HEK293 (cell line): ENCODE measurements around the gene PARD6B.

Experiments used
- CTCF ChIA-PET: fragments of 350-600 bp; formaldehyde crosslinking; extraction: SDS; loops from one replicate; lab custom pipeline; 2021; ENCODE audit warnings: antibody characterized with exemption; lab: Yijun Ruan, JAX
- POLR2A ChIA-PET: fragments of 300-600 bp; formaldehyde crosslinking; extraction: SDS; loops from one replicate; lab custom pipeline; 2020; ENCODE audit warnings: antibody characterized with exemption, inconsistent platforms; lab: Yijun Ruan, JAX
- H3K27ac ChIP-seq: fragments of 200-500 bp; sonication (Bioruptor generic); 2 replicates; pipeline ENCODE4 v1.5.1; 2014; ENCODE audit warnings: low read depth, low read length, control low read depth, inconsistent platforms; ENCODE audit errors: extremely low read depth
- H3K36me3 ChIP-seq, 2 experiments: fragments of 200-500 bp in 1 of 2; sonication (Bioruptor generic) in 1 of 2; 1 replicate in 1 of 2; 2 replicates in 1 of 2; pipeline ENCODE4 v1.5.1; 2014 to 2017; ENCODE audit warnings: inconsistent platforms in 2 of 2, low read length in 2 of 2; ENCODE audit not compliant: control insufficient read depth in 2 of 2, insufficient read depth in 1 of 2
- H3K4me1 ChIP-seq: fragments of 200-500 bp; sonication (Bioruptor generic); 2 replicates; pipeline ENCODE4 v1.5.1; 2014; ENCODE audit warnings: mild to moderate bottlenecking, low read length, inconsistent platforms; ENCODE audit not compliant: control insufficient read depth, insufficient read depth
- H3K4me3 ChIP-seq: 2 replicates; pipeline ENCODE4 v1.5.1; 2011; ENCODE audit warnings: low read depth, mild to moderate bottlenecking, control low read depth, low read length, moderate library complexity
- H3K9me3 ChIP-seq: fragments of 200-500 bp; sonication (Bioruptor generic); 2 replicates; pipeline ENCODE4 v1.5.1; 2014; ENCODE audit warnings: low read depth, low read length, inconsistent platforms; ENCODE audit not compliant: control insufficient read depth, insufficient read depth
- KLF1 ChIP-seq: fragments of 450-650 bp; formaldehyde crosslinking; IDR thresholded peaks from 2 replicates; pipeline ENCODE4 v1.5.1; 2016; ENCODE audit warnings: missing biosample characterization, missing genetic modification characterization
- OSR2 ChIP-seq: fragments of 450-650 bp; formaldehyde crosslinking; IDR thresholded peaks from 2 replicates; pipeline ENCODE4 v1.5.1; 2016; ENCODE audit warnings: missing biosample characterization, missing genetic modification characterization
- TCF7L2 ChIP-seq: IDR thresholded peaks from 2 replicates; pipeline ENCODE4 v1.6.1; 2011; ENCODE audit warnings: low read depth, mild to moderate bottlenecking, inconsistent platforms, low read length, moderate library complexity, borderline replicate concordance
- ZEB2 ChIP-seq: fragments of 450-650 bp; formaldehyde crosslinking; IDR thresholded peaks from 2 replicates; pipeline ENCODE4 v1.5.1; 2016; ENCODE audit warnings: missing biosample characterization, missing genetic modification characterization
- ZNF19 ChIP-seq: fragments of 450-650 bp; formaldehyde crosslinking; IDR thresholded peaks from 2 replicates; pipeline ENCODE4; 2016; ENCODE audit warnings: missing biosample characterization, missing genetic modification characterization, low read depth
- ZNF2 ChIP-seq: fragments of 450-650 bp; formaldehyde crosslinking; IDR thresholded peaks from 2 replicates; pipeline ENCODE4 v1.5.1; 2016; ENCODE audit warnings: missing biosample characterization, missing genetic modification characterization
- ZNF211 ChIP-seq: fragments of 450-650 bp; formaldehyde crosslinking; IDR thresholded peaks from 2 replicates; pipeline ENCODE4 v1.5.1; 2016; ENCODE audit warnings: low read depth, missing biosample characterization, missing genetic modification characterization
- ZNF302 ChIP-seq: fragments of 450-650 bp; formaldehyde crosslinking; IDR thresholded peaks from 2 replicates; pipeline ENCODE4 v1.5.1; 2016; ENCODE audit warnings: missing biosample characterization, missing genetic modification characterization, low read depth
- ZNF394 ChIP-seq: fragments of 450-650 bp; formaldehyde crosslinking; IDR thresholded peaks from 2 replicates; pipeline ENCODE4 v1.5.1; 2016; ENCODE audit warnings: missing biosample characterization, missing genetic modification characterization, mild to moderate bottlenecking, moderate library complexity, borderline replicate concordance
- ZNF529 ChIP-seq: fragments of 450-650 bp; formaldehyde crosslinking; IDR thresholded peaks from 2 replicates; pipeline ENCODE4 v1.5.1; 2017; ENCODE audit warnings: missing genetic modification characterization, missing biosample characterization; ENCODE audit not compliant: insufficient replicate concordance
- ZNF626 ChIP-seq: fragments of 450-650 bp; sonication (Bioruptor Pico); formaldehyde crosslinking; IDR thresholded peaks from 2 replicates; pipeline ENCODE4 v1.5.1; 2018; ENCODE audit warnings: missing biosample characterization, missing genetic modification characterization, inconsistent platforms
- ZNF701 ChIP-seq: fragments of 450-650 bp; formaldehyde crosslinking; IDR thresholded peaks from 2 replicates; pipeline ENCODE4 v1.5.1; 2016; ENCODE audit warnings: missing biosample characterization, missing genetic modification characterization
- ZNF776 ChIP-seq: fragments of 450-650 bp; formaldehyde crosslinking; IDR thresholded peaks from 2 replicates; pipeline ENCODE4 v1.5.0; 2017; ENCODE audit warnings: missing biosample characterization, missing genetic modification characterization, borderline replicate concordance
- ZSCAN30 ChIP-seq: fragments of 450-650 bp; IDR thresholded peaks from 2 replicates; pipeline ENCODE4 v1.5.1; 2018; ENCODE audit warnings: missing biosample characterization, mild to moderate bottlenecking, missing genetic modification characterization, moderate library complexity
- TF ChIP-seq, protein P1 (sequence below): fragments of 450-650 bp; formaldehyde crosslinking; IDR thresholded peaks from 2 replicates; pipeline ENCODE4 v1.5.1; 2016; ENCODE audit warnings: missing biosample characterization, missing genetic modification characterization, borderline replicate concordance
- TF ChIP-seq, protein P2 (sequence below): fragments of 450-650 bp; formaldehyde crosslinking; IDR thresholded peaks from 2 replicates; pipeline ENCODE4 v1.5.1; 2016; ENCODE audit warnings: missing biosample characterization, missing genetic modification characterization, borderline replicate concordance
- TF ChIP-seq, protein P3 (sequence below): fragments of 450-650 bp; formaldehyde crosslinking; IDR thresholded peaks from 2 replicates; pipeline ENCODE4 v1.5.1; 2016; ENCODE audit warnings: missing biosample characterization, missing genetic modification characterization
- TF ChIP-seq, protein P4 (sequence below): fragments of 450-650 bp; formaldehyde crosslinking; IDR thresholded peaks from 2 replicates; pipeline ENCODE4 v1.5.1; 2016; ENCODE audit warnings: missing biosample characterization, missing genetic modification characterization
- TF ChIP-seq, protein P5 (sequence below): fragments of 450-650 bp; formaldehyde crosslinking; IDR thresholded peaks from 2 replicates; pipeline ENCODE4 v1.5.1; 2017; ENCODE audit warnings: missing biosample characterization, missing genetic modification characterization

PARD6B gene

DNA sequence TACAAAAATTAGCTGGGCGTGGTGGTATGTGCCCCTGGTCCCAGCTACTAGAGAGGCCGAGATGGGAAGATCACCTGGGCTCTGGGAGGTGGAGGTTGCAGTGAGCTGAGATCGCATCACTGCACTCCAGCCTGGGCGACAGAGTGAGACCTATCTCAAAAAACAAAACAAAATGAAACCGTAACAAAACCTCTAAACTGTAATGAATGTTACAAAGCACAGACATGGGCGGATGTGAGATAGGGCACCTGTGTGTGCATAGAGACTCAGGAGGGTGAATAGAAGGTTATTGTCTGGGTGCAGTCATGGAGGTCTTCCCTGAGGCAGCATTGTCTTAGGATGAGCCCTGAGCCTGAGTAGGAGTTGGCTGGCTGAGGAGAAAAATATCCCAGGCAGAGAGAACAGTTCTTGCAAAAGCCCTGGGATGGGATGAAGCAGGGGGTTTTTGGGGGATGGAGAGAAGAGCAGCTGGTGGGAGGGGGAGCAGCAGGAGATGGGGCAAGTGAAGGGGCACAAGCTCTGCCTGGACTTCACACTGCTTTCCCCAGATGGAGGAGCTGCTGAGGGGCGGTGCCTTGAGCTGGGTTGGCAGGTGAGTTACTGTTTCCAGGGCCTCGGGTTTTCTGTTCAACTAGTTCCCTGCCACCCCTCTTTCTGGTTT, 68.6 kb downstream of the PARD6B start:
- Histone ChIP-seq H3K4me1 (peaks cover 2% of the 10 kb centered on the region; the same call in 1 of the 2 replicates), H3K4me3 (no peak overlapping the region), H3K36me3 (no peaks in the 10 kb centered on the region), H3K27ac (no peak overlapping the region), H3K9me3 (no peaks in the 10 kb centered on the region)
- POLR2A ChIA-PET = no interaction called here
- CTCF ChIA-PET = no interaction called here
- no peak for TF ChIP-seq ZNF302 (tag by site-specific recombination)
- TF ChIP-seq ZNF2 (tag by site-specific recombination) = no peak
- no peak for TF ChIP-seq ZNF19
- TF ChIP-seq, protein P1, sequence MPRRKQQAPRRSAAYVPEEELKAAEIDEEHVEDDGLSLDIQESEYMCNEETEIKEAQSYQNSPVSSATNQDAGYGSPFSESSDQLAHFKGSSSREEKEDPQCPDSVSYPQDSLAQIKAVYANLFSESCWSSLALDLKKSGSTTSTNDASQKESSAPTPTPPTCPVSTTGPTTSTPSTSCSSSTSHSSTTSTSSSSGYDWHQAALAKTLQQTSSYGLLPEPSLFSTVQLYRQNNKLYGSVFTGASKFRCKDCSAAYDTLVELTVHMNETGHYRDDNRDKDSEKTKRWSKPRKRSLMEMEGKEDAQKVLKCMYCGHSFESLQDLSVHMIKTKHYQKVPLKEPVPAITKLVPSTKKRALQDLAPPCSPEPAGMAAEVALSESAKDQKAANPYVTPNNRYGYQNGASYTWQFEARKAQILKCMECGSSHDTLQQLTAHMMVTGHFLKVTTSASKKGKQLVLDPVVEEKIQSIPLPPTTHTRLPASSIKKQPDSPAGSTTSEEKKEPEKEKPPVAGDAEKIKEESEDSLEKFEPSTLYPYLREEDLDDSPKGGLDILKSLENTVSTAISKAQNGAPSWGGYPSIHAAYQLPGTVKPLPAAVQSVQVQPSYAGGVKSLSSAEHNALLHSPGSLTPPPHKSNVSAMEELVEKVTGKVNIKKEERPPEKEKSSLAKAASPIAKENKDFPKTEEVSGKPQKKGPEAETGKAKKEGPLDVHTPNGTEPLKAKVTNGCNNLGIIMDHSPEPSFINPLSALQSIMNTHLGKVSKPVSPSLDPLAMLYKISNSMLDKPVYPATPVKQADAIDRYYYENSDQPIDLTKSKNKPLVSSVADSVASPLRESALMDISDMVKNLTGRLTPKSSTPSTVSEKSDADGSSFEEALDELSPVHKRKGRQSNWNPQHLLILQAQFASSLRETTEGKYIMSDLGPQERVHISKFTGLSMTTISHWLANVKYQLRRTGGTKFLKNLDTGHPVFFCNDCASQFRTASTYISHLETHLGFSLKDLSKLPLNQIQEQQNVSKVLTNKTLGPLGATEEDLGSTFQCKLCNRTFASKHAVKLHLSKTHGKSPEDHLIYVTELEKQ (tag by site-specific recombination) = no peak
- TF ChIP-seq, protein P2, sequence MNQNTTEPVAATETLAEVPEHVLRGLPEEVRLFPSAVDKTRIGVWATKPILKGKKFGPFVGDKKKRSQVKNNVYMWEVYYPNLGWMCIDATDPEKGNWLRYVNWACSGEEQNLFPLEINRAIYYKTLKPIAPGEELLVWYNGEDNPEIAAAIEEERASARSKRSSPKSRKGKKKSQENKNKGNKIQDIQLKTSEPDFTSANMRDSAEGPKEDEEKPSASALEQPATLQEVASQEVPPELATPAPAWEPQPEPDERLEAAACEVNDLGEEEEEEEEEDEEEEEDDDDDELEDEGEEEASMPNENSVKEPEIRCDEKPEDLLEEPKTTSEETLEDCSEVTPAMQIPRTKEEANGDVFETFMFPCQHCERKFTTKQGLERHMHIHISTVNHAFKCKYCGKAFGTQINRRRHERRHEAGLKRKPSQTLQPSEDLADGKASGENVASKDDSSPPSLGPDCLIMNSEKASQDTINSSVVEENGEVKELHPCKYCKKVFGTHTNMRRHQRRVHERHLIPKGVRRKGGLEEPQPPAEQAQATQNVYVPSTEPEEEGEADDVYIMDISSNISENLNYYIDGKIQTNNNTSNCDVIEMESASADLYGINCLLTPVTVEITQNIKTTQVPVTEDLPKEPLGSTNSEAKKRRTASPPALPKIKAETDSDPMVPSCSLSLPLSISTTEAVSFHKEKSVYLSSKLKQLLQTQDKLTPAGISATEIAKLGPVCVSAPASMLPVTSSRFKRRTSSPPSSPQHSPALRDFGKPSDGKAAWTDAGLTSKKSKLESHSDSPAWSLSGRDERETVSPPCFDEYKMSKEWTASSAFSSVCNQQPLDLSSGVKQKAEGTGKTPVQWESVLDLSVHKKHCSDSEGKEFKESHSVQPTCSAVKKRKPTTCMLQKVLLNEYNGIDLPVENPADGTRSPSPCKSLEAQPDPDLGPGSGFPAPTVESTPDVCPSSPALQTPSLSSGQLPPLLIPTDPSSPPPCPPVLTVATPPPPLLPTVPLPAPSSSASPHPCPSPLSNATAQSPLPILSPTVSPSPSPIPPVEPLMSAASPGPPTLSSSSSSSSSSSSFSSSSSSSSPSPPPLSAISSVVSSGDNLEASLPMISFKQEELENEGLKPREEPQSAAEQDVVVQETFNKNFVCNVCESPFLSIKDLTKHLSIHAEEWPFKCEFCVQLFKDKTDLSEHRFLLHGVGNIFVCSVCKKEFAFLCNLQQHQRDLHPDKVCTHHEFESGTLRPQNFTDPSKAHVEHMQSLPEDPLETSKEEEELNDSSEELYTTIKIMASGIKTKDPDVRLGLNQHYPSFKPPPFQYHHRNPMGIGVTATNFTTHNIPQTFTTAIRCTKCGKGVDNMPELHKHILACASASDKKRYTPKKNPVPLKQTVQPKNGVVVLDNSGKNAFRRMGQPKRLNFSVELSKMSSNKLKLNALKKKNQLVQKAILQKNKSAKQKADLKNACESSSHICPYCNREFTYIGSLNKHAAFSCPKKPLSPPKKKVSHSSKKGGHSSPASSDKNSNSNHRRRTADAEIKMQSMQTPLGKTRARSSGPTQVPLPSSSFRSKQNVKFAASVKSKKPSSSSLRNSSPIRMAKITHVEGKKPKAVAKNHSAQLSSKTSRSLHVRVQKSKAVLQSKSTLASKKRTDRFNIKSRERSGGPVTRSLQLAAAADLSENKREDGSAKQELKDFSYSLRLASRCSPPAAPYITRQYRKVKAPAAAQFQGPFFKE (tag by site-specific recombination) = no peak
- no peak for TF ChIP-seq ZNF701
- no peak for TF ChIP-seq ZSCAN30
- no peak for TF ChIP-seq KLF1 (tag by site-specific recombination)
- TF ChIP-seq, protein P3, sequence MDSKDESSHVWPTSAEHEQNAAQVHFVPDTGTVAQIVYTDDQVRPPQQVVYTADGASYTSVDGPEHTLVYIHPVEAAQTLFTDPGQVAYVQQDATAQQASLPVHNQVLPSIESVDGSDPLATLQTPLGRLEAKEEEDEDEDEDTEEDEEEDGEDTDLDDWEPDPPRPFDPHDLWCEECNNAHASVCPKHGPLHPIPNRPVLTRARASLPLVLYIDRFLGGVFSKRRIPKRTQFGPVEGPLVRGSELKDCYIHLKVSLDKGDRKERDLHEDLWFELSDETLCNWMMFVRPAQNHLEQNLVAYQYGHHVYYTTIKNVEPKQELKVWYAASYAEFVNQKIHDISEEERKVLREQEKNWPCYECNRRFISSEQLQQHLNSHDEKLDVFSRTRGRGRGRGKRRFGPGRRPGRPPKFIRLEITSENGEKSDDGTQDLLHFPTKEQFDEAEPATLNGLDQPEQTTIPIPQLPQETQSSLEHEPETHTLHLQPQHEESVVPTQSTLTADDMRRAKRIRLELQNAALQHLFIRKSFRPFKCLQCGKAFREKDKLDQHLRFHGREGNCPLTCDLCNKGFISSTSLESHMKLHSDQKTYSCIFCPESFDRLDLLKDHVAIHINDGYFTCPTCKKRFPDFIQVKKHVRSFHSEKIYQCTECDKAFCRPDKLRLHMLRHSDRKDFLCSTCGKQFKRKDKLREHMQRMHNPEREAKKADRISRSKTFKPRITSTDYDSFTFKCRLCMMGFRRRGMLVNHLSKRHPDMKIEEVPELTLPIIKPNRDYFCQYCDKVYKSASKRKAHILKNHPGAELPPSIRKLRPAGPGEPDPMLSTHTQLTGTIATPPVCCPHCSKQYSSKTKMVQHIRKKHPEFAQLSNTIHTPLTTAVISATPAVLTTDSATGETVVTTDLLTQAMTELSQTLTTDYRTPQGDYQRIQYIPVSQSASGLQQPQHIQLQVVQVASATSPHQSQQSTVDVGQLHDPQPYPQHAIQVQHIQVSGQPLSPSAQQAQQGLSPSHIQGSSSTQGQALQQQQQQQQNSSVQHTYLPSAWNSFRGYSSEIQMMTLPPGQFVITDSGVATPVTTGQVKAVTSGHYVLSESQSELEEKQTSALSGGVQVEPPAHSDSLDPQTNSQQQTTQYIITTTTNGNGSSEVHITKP (tag by site-specific recombination) = 0 out of 2 replicates have a peak, but pooled peaks have one; percentile 31
- TF ChIP-seq ZNF394 (tag by site-specific recombination) = peak; percentile 13; the same call in 1 of the 2 replicates
- TF ChIP-seq TCF7L2 = no peak
- TF ChIP-seq, protein P4, sequence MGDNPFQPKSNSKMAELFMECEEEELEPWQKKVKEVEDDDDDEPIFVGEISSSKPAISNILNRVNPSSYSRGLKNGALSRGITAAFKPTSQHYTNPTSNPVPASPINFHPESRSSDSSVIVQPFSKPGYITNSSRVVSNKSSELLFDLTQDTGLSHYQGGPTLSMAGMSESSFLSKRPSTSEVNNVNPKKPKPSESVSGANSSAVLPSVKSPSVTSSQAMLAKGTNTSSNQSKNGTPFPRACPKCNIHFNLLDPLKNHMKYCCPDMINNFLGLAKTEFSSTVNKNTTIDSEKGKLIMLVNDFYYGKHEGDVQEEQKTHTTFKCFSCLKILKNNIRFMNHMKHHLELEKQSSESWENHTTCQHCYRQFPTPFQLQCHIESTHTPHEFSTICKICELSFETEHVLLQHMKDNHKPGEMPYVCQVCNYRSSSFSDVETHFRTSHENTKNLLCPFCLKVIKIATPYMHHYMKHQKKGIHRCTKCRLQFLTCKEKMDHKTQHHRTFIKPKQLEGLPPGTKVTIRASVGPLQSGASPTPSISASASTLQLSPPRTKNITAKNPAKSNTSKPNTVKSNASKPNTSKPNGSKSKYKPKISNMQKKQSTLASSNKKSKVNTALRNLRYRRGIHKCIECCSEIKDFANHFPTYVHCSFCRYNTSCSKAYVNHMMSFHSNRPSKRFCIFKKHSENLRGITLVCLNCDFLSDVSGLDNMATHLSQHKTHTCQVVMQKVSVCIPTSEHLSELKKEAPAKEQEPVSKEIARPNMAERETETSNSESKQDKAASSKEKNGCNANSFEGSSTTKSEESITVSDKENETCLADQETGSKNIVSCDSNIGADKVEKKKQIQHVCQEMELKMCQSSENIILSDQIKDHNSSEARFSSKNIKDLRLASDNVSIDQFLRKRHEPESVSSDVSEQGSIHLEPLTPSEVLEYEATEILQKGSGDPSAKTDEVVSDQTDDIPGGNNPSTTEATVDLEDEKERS (tag by site-specific recombination) = no peak
- TF ChIP-seq, protein P5, sequence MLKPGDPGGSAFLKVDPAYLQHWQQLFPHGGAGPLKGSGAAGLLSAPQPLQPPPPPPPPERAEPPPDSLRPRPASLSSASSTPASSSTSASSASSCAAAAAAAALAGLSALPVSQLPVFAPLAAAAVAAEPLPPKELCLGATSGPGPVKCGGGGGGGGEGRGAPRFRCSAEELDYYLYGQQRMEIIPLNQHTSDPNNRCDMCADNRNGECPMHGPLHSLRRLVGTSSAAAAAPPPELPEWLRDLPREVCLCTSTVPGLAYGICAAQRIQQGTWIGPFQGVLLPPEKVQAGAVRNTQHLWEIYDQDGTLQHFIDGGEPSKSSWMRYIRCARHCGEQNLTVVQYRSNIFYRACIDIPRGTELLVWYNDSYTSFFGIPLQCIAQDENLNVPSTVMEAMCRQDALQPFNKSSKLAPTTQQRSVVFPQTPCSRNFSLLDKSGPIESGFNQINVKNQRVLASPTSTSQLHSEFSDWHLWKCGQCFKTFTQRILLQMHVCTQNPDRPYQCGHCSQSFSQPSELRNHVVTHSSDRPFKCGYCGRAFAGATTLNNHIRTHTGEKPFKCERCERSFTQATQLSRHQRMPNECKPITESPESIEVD = no peak
- no peak for TF ChIP-seq ZNF211
- TF ChIP-seq ZNF626 (tag by site-specific recombination) = no peak
- no peak for TF ChIP-seq ZNF776 (tag by site-specific recombination)
- TF ChIP-seq ZEB2 (tag by site-specific recombination) = no peak
- no peak for TF ChIP-seq ZNF529 (tag by site-specific recombination)
- TF ChIP-seq OSR2 (tag by site-specific recombination) = no peak
